Mononuclear cell (primary cell): ENCODE results near the gene SYNGAP1. TPM values are rescaled to one million over a fixed set of nuclear protein-coding genes. Genes with fewer than 3 reads are reported as not detected.
"Not testable (repeated sequence)": the region's sequence is repeated elsewhere in the genome, so short reads cannot be mapped to it uniquely, and the experiment has no call there.

ENCODE experiments used
- H3K27me3 ChIP-seq: 2 replicates; pipeline ENCODE4 v1.6.0; 2011; ENCODE audit warnings: low read length, control low read depth; ENCODE audit not compliant: insufficient read depth
- H3K4me1 ChIP-seq: 2 replicates; pipeline ENCODE4 v1.5.1; 2011; ENCODE audit warnings: mild to moderate bottlenecking, low read length, control low read depth; ENCODE audit not compliant: insufficient read depth
- H3K4me3 ChIP-seq: 2 replicates; pipeline ENCODE4 v1.5.1; 2011; ENCODE audit warnings: mild to moderate bottlenecking, low read length, moderate library complexity
- H3K9me3 ChIP-seq: 2 replicates; pipeline ENCODE4 v1.5.1; 2011; ENCODE audit warnings: low read depth, mild to moderate bottlenecking, control low read depth, low read length
- total RNA-seq: library from RNA; depleted of rRNA; stranded (reverse); fragments of >200 nt; gene quantifications from one replicate; pipeline ENCODE4 v1.2.3, GENCODE V29; 2012

The SYNGAP1 gene
- total RNA-seq = 10.5 TPM

GRCh38 chr6:33419580-33420490 is at the start of gene SYNGAP1:
SYNGAP1 (plus strand) TSS chr6:33420065; CDS start chr6:33420265, 200 bp downstream.
- H3K27me3 ChIP-seq = no peaks in the 10 kb centered on the region
- no peaks in the 10 kb centered on the region for H3K9me3 ChIP-seq
- peaks cover 51% of the 10 kb centered on the region for H3K4me1 ChIP-seq
- no peak within 1 kb of the TSS for H3K4me3 ChIP-seq

GRCh38 chr6:33371901-33372300 is 48.0 kb upstream of the SYNGAP1 start:
- H3K9me3 ChIP-seq, H3K27me3 ChIP-seq, H3K4me3 ChIP-seq: not testable (repeated sequence)
- peaks cover 44% of the 10 kb centered on the region for H3K4me1 ChIP-seq

DNA sequence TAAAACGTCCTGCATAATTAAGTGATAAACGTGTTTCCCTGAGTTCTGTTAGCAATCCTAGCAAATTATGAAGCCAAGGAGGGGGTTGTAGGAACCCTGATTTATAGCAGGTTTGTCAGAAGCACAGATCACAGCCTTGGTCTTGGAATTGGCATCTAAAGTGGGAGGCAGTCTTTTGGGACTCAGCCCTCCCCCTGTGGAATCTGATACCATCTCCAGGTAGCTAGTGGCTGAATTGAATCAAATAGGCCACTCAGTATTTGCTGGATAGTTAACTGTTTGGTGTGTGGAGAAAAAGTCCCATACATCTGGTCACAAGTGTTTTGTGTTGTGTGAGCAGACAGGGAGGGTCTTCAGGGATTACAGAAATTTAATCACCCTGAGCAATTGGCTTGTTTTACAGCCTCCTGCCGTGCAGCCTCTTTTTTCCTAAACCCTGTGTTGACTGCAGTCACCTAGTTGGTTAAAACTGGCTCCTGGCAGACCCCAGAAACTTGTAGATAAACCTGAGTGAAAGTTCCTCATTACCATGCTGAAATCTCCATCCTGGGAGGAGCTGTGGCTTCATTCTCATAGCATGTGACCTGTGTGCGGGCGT is 47.2 kb upstream of the SYNGAP1 start:
- Histone ChIP-seq H3K27me3 (no peaks in the 10 kb centered on the region), H3K4me1 (peaks cover 44% of the 10 kb centered on the region), H3K9me3 (no peaks in the 10 kb centered on the region), H3K4me3 (no peak overlapping the region)

DNA sequence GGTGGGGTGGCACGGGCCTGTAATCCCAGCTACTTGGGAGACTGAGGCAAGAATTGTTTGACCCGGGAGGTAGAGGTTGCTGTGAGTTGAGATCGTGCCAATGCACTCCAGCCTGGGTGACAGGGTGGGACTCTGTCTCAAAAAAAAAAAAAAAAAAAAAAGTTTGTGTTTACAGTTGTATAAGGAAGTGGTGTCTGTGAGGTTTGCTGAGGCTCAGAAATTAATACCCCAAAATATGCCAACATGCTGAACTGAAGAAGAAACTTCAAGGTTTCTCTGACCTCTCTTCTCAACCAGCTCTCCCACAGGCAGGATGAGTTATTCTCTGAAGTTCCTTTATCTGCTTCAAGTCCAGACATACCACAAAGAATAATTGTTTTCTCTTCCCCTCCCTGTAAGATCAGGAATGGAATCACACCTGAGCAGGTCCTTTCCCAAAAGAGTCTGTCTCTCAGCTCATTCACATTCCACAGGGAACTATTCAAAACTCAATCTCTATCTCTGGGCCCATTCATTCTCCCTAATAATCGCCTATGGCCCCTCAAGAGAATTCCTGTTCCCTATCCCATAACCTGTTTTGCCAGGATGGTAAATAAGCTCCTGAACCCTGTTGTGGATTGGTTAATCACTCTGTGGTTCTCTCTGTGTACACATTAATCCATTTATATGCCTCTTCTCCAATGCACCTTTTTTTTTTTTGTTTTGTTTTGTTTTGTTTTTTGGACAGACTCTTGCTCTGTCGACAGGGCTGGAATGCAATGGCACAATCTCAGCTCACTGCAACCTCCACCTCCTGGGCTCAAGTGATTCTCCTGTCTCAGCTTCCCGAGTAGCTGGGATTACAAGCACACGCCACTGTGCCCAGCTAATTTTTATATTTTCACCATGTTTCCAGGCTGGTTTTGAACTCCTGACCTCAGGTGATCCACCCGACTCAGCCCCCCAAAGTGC is 45.6 kb upstream of the SYNGAP1 start:
- H3K4me3 ChIP-seq = no peak overlapping the region
- no peaks in the 10 kb centered on the region for H3K9me3 ChIP-seq
- no peaks in the 10 kb centered on the region for H3K27me3 ChIP-seq
- H3K4me1 ChIP-seq = peaks cover 44% of the 10 kb centered on the region

DNA sequence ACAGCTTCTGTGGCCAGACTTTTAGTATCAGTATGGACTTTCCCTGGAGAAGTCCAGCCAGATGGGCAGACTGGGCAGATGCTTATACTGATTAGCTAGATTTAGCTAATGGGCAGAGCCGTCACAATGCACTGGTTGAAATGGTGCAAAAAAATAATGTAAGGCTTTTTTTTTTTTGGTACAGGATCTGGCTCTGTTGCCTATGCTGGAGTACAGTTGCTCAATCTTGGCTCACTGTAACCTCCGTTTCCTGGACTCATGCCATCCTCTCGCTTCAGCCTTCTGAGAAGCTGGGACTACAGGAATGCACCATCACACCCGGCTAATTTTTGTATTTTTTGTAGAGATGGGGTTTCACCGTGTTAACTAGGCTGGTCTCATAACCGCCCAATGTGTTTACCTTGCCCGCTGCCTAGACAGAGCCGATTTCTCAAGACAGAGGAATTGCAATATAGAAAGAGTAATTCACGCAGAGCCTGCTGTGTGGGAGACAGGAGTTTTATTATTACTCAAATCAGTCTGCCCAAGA is 44.7 kb upstream of the SYNGAP1 start:
- Histone ChIP-seq H3K4me3 (no peak overlapping the region), H3K4me1 (peaks cover 44% of the 10 kb centered on the region), H3K9me3 (no peaks in the 10 kb centered on the region), H3K27me3 (no peaks in the 10 kb centered on the region)

DNA sequence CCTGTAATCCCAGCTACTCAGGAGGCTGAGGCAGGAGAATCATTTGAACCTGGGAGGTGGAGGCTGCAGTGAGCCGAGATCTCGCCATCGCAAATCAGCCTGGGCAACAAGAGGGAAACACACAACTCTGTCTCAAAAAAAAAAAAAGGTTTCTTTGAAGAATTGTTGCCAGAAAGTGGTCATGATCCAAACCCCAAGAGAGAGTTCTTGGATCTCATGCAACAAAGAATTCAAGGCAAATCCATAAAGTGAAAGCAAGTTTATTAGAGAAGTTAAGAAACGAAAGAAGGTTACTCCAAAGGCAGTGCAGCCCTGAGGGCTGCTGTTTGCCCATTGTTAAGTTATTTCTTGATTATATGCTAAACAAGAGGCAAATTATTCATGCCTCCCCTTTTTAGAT is 42.7 kb upstream of the SYNGAP1 start:
- H3K27me3 ChIP-seq = no peaks in the 10 kb centered on the region
- no peaks in the 10 kb centered on the region for H3K9me3 ChIP-seq
- H3K4me1 ChIP-seq = peaks cover 44% of the 10 kb centered on the region
- no peak overlapping the region for H3K4me3 ChIP-seq

DNA sequence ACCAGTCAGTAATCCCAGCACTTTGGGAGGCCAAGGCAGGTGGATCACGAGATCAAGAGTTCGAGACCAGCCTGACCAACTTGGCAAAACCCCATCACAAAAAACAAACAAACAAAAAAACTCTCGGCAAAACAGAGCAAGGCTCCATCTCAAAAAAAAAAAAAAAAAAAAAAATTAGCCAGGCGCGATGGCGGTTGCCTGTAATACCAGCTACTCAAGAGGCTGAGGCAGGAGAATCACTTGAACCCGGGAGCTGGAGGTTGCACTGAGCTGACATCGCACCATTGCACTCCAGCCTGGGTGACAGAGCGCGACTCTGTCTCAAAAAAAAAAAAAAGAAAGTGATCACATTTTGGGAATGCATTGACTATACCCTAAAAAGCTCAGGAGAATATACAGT is 40.7 kb upstream of the SYNGAP1 start:
- H3K4me1 ChIP-seq = peaks cover 26% of the 10 kb centered on the region
- not testable (repeated sequence) for H3K27me3 ChIP-seq, H3K4me3 ChIP-seq, H3K9me3 ChIP-seq

GRCh38 chr6:33380272-33380981 is 39.4 kb upstream of the SYNGAP1 start:
- no peaks in the 10 kb centered on the region for H3K9me3 ChIP-seq

DNA sequence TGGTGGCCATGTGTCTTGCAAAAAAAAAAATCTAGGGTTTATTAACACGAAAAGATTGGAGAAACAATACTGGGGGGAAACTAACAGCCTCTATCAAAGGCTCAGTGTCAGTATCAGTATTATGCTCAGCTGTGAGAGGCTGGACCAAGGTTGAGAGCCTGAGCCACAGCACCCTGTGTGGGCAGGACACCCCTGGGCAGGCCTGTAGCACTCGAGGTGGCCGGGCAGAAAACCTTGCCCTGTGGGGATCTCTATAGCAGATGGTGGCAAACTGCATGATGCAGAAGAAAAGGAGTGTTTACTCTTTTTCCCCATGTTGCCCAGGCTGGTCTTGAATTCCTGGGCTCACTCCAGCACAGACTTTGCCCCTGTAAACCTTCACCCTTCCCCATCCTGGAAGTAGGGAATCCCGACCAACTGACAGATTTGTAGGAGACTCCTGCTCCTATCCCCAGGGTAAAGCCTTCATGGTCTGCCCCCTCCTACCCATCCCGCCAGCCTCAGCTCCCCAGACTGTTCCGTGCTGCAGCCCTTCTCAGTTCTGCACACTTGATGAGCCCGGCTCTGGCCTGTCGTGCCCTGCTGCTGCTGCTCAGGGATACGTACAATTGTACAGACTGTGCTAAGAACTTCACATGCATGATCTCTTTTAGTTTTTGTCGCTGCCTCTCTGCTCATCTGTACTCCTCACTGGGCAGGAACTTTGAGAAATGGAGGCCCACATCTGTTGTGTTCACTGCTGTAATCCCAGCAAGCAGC is 36.3 kb upstream of the SYNGAP1 start:
- Histone ChIP-seq H3K27me3 (no peaks in the 10 kb centered on the region), H3K9me3 (no peaks in the 10 kb centered on the region), H3K4me1 (no peaks in the 10 kb centered on the region), H3K4me3 (no peak overlapping the region)

More at GRCh38 chr6:33380272-33380981, 39.4 kb upstream of the SYNGAP1 start:
- Histone ChIP-seq H3K4me3 (no peak overlapping the region), H3K4me1 (peaks cover 14% of the 10 kb centered on the region), H3K27me3 (no peaks in the 10 kb centered on the region)

DNA sequence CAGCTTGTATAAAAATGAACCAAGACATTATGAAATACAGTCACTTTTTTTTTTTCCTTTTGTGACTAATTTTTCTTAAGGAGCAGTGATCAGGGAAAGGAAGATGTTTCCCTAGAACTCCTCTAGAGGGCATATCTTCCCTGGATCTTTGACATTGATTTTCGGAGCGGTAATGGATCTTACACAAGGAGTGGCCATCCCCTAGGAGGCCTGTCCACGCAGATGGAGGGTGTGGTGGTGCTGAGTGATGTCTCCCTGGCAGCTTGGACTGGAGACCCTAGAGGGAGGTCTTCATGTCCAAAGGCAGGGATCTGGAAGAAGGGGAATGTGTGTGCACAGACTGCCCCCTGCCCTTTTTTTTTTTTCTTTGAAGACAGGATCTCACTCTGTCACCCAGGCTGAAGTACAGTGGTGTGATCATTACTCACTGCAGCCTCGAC is 35.3 kb upstream of the SYNGAP1 start:
- no peaks in the 10 kb centered on the region for H3K9me3 ChIP-seq
- H3K4me3 ChIP-seq = no peak overlapping the region
- H3K4me1 ChIP-seq = no peaks in the 10 kb centered on the region
- H3K27me3 ChIP-seq = no peaks in the 10 kb centered on the region

GRCh38 chr6:33390173-33390572 is 29.7 kb upstream of the SYNGAP1 start:
- Histone ChIP-seq H3K9me3 (no peaks in the 10 kb centered on the region), H3K27me3 (no peaks in the 10 kb centered on the region), H3K4me1 (peaks cover 32% of the 10 kb centered on the region), H3K4me3 (no peak overlapping the region)

DNA sequence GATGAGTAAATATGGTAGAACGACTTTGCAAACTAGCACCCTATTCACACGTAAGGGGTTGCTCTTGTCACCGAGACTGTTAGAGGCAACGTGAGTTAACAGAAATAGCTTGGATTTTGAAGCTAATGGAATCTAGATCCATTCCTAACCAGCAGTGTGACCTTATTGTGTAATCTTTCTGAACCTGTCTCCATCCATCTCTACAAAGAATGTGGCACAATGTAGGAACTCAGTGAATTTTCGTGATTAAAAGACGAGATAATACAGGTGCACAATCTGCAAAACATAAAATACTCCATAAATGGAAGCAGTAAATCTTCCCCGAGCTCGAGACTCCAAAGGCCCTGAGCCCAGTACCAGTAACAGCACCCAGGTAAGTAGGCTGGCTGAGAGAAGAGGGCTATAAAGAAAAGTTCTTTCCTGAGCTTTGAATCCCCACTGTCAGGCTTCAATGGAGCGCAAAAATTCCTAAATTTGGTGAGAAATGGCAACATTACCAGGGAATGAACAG is 29.0 kb upstream of the SYNGAP1 start:
- H3K4me1 ChIP-seq = peaks cover 32% of the 10 kb centered on the region
- peak overlapping the region; percentile 57 for H3K4me3 ChIP-seq
- no peaks in the 10 kb centered on the region for H3K9me3 ChIP-seq
- H3K27me3 ChIP-seq = no peaks in the 10 kb centered on the region

GRCh38 chr6:33391278-33391921 is 28.5 kb upstream of the SYNGAP1 start, which contains the start of gene KIFC1:
KIFC1 (plus strand) TSS chr6:33391823; CDS start chr6:33391986, 163 bp downstream.
- H3K27me3 ChIP-seq = no peaks in the 10 kb centered on the region
- H3K9me3 ChIP-seq = no peaks in the 10 kb centered on the region
- peak within 1 kb of the TSS; percentile 57 for H3K4me3 ChIP-seq
- H3K4me1 ChIP-seq = peaks cover 32% of the 10 kb centered on the region
